ENCODE results near the gene NOP9.

DNA sequence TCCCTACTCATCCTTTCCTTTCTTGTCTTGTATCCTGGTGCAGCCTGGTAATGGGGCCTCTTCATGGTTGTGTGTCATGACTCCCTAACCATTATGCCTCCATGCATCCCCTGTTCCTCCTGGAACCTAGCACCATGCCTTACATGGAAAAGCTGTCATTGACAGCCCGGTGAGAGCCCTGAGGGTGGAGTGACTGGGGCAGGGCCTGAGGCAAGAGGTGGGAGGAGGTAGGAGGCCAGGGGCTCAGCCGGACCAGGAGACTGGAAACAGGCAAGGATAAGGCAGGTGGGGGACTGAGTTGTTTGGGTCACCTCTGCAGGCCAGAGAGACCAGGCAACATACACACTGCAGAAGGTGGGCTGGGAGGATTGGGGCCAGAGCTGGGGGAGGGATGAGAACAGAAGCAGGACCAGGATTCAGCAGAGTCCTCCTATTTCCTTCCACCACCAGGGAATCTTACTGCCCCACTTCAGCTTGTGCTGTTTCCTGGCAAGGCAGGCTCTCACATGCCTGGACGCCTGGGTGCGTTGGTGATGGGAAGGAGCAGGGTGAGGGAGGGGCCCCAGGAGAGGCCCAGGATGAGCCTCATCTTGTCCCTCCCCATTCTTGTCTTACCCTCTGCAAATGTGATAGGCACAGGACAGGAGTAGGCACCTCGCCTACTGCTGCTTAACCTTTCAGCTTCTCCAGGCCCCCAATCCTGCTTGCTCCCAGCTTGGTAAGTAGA lies 10.1 kb downstream of the NOP9 start, which contains the start of gene LTB4R2:
- TF ChIP-seq POLR2A (IDR thresholded peaks at IDR 0.05; ENCODE audit: low read depth, low read length) (no peak), POLR2AphosphoS5 (IDR thresholded peaks at IDR 0.05; ENCODE audit: low read depth, low read length) (no peak)

Measured in GM12891 (cell line).